Measurements from ENCODE around the gene FYB1. TPM values are rescaled to one million over a fixed set of nuclear protein-coding genes. Genes with fewer than 3 reads are reported as not detected.
A peak's percentile ranks its signal among the peaks of the same experiment; 100 is the strongest.

Gene FYB1
- total and polyA plus RNA-seq, 2 of the 4 experiments (the other 2 are of a cell fraction) = not detected

DNA sequence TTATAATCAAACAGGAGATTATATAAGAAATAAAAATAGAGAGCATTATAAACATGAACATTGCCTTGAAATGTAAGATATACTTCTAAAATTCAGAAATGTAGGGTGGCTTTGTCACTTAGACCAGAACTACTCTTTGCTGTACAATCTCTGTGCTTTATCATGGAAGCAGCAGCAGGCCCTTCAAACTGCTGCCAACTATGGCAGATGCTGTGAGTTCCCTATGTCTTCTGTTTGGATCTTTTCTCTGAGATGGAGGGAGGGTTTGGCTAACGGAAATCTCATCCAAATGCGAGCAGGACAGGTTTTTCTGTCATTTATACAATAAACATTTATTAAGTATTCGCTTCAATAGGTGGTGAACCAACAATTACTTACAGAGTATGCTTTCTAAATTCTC, 110.4 kb downstream of the FYB1 start:
- DNase-seq = no peak
- Histone ChIP-seq H3K23ac (ENCODE audit: low read depth, low read length) (no peak overlapping the region), H3K9me1 (ENCODE audit: insufficient read depth, low read length) (peaks cover 2% of the 10 kb centered on the region; the same call in 1 of the 2 replicates), H3K9me3 (ENCODE audit: control insufficient read depth, insufficient read depth, low read length) (no peaks in the 10 kb centered on the region), H2AK9ac (replicated peaks; ENCODE audit: low read depth, low read length, poor library complexity) (no peak overlapping the region), H2BK5ac (ENCODE audit: low read depth, low read length, poor library complexity, severe bottlenecking) (no peak overlapping the region), H3K27ac (ENCODE audit: insufficient read depth, low read length) (no peak overlapping the region), H2BK20ac (ENCODE audit: low read depth, low read length) (peak overlapping the region; percentile 53; the same call in 1 of the 2 replicates), H3K4ac (ENCODE audit: low read depth, low read length) (no peak overlapping the region), H3K56ac (ENCODE audit: extremely low read depth, insufficient read depth, low read length) (no peak overlapping the region), H3K4me2 (ENCODE audit: low read depth, low read length) (no peak overlapping the region), H2AFZ (replicated peaks; ENCODE audit: low read length, poor library complexity) (no peak overlapping the region), H2BK15ac (ENCODE audit: low read depth, low read length) (no peak overlapping the region), H3K79me1 (ENCODE audit: low read depth in 1 of 2, low read length in 2 of 2) (no peaks in the 10 kb centered on the region), H4K20me1 (ENCODE audit: insufficient read depth, low read length) (no peaks in the 10 kb centered on the region), H3K4me3 (ENCODE audit: insufficient read depth, low read depth, low read length) (no peak overlapping the region), H3K14ac (replicated peaks; ENCODE audit: low read depth, low read length) (no peak overlapping the region), H4K8ac (ENCODE audit: low read depth in 2 of 2, low read length in 2 of 2) (no peak overlapping the region; a peak in 1 of 4 replicates), H3K9ac (ENCODE audit: low read depth, low read length) (no peak overlapping the region), H4K5ac (ENCODE audit: low read depth, low read length) (no peak overlapping the region), H3K27me3 (ENCODE audit: control insufficient read depth, insufficient read depth, low read length) (no peaks in the 10 kb centered on the region), H2BK120ac (ENCODE audit: low read depth, low read length) (no peak overlapping the region; the same call in 1 of the 2 replicates), H2AK5ac (ENCODE audit: low read depth, low read length) (no peak overlapping the region; the same call in 1 of the 2 replicates), H3K4me1 (ENCODE audit: control insufficient read depth, insufficient read depth, low read length) (peaks cover 1% of the 10 kb centered on the region; the same call in 1 of the 2 replicates), H4K91ac (ENCODE audit: insufficient read depth, low read depth, low read length) (no peak overlapping the region), H3K18ac (ENCODE audit: low read depth, low read length) (no peak overlapping the region), H3K36me3 (ENCODE audit: control insufficient read depth, insufficient read depth, low read length) (no peaks in the 10 kb centered on the region)
- no peak for ATAC-seq (ENCODE audit: low read depth)
- no CpG with 5 or more reads among the region's 3 CpGs for WGBS, 2 experiments (ENCODE audit: extremely low coverage in 2 of 2, insufficient read length in 1 of 2)
- no TSS peak for BruUV-seq (replicated peaks)
- in situ Hi-C loops (cut with MboI; ENCODE audit: low sequenced_read_pairs) = no loop called here
- ChIA-PET POLR2A (ENCODE audit: unreplicated experiment) (no interaction called here), CTCF (no interaction called here)
- no peak for TF ChIP-seq MAZ (IDR thresholded peaks at IDR 0.05; ENCODE audit: borderline replicate concordance, low read depth, low read length)
- TF ChIP-seq BHLHE40 (IDR thresholded peaks at IDR 0.05; ENCODE audit: low read depth, low read length) = no peak
- no peak for TF ChIP-seq RFX5 (IDR thresholded peaks at IDR 0.05; ENCODE audit: low read depth, low read length)
- no peak for TF ChIP-seq CHD1 (IDR thresholded peaks at IDR 0.05; ENCODE audit: low read depth, low read length)
- TF ChIP-seq MXI1 (IDR thresholded peaks at IDR 0.05; ENCODE audit: borderline replicate concordance, low read depth, low read length) = no peak
- TF ChIP-seq RAD21 (IDR thresholded peaks at IDR 0.05; ENCODE audit: low read length) = no peak
- no peak for TF ChIP-seq CEBPB (IDR thresholded peaks at IDR 0.05; ENCODE audit: low read depth, low read length)
- TF ChIP-seq SMC3 (IDR thresholded peaks at IDR 0.05; ENCODE audit: low read depth, low read length) = no peak
- TF ChIP-seq RCOR1 (IDR thresholded peaks at IDR 0.05; ENCODE audit: insufficient replicate concordance, low read length) = no peak
- TF ChIP-seq POLR2A (IDR thresholded peaks at IDR 0.05; ENCODE audit: low read depth, low read length) = no peak
- TF ChIP-seq, protein P1, sequence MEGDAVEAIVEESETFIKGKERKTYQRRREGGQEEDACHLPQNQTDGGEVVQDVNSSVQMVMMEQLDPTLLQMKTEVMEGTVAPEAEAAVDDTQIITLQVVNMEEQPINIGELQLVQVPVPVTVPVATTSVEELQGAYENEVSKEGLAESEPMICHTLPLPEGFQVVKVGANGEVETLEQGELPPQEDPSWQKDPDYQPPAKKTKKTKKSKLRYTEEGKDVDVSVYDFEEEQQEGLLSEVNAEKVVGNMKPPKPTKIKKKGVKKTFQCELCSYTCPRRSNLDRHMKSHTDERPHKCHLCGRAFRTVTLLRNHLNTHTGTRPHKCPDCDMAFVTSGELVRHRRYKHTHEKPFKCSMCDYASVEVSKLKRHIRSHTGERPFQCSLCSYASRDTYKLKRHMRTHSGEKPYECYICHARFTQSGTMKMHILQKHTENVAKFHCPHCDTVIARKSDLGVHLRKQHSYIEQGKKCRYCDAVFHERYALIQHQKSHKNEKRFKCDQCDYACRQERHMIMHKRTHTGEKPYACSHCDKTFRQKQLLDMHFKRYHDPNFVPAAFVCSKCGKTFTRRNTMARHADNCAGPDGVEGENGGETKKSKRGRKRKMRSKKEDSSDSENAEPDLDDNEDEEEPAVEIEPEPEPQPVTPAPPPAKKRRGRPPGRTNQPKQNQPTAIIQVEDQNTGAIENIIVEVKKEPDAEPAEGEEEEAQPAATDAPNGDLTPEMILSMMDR (conservative IDR thresholded peaks at IDR 0.05; ENCODE audit: low read depth, low read length) = no peak
- no peak for TF ChIP-seq NFE2L2 (IDR thresholded peaks at IDR 0.05; ENCODE audit: low read depth, low read length)
- TF ChIP-seq, protein P2, sequence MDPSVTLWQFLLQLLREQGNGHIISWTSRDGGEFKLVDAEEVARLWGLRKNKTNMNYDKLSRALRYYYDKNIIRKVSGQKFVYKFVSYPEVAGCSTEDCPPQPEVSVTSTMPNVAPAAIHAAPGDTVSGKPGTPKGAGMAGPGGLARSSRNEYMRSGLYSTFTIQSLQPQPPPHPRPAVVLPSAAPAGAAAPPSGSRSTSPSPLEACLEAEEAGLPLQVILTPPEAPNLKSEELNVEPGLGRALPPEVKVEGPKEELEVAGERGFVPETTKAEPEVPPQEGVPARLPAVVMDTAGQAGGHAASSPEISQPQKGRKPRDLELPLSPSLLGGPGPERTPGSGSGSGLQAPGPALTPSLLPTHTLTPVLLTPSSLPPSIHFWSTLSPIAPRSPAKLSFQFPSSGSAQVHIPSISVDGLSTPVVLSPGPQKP (IDR thresholded peaks at IDR 0.05; ENCODE audit: borderline replicate concordance, low read depth, low read length) = no peak
- TF ChIP-seq, protein P3, sequence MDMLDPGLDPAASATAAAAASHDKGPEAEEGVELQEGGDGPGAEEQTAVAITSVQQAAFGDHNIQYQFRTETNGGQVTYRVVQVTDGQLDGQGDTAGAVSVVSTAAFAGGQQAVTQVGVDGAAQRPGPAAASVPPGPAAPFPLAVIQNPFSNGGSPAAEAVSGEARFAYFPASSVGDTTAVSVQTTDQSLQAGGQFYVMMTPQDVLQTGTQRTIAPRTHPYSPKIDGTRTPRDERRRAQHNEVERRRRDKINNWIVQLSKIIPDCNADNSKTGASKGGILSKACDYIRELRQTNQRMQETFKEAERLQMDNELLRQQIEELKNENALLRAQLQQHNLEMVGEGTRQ (IDR thresholded peaks at IDR 0.05; ENCODE audit: low read depth, low read length) = no peak
- no peak for TF ChIP-seq FOS (IDR thresholded peaks at IDR 0.05; ENCODE audit: low read depth, low read length)
- dilution Hi-C loops (cut with HindIII; ENCODE audit: low sequenced_read_pairs, unreplicated experiment) = no loop called here
- intact Hi-C loops (cut with micrococcal nuclease) = no loop called here
